KMS-11 (cell line): ENCODE data around the gene CCDC88B.

Experiments used
- H2AFZ ChIP-seq: fragments of 200-600 bp; sonication (generic); 2 replicates; pipeline ENCODE4 v1.6.1; 2016; ENCODE audit warnings: antibody characterized with exemption, mixed run types, low read depth
- H3K27ac ChIP-seq: fragments of 200-600 bp; sonication (generic); 2 replicates; pipeline ENCODE4 v1.6.1; 2016; ENCODE audit warnings: mild to moderate bottlenecking, mixed run types
- H3K27me3 ChIP-seq: fragments of 200-600 bp; sonication (generic); 2 replicates; pipeline ENCODE4 v1.6.1; 2017; ENCODE audit warnings: mild to moderate bottlenecking, low read depth, mixed run types, moderate library complexity; ENCODE audit not compliant: insufficient read depth
- H3K36me3 ChIP-seq: fragments of 200-600 bp; sonication (generic); 2 replicates; pipeline ENCODE4 v1.6.1; 2017; ENCODE audit warnings: mild to moderate bottlenecking, mixed run types; ENCODE audit not compliant: insufficient read depth
- H3K4me1 ChIP-seq: fragments of 200-600 bp; sonication (generic); 2 replicates; pipeline ENCODE4 v1.6.1; 2016; ENCODE audit warnings: mild to moderate bottlenecking, low read depth, mixed run types; ENCODE audit not compliant: poor library complexity, severe bottlenecking
- H3K4me2 ChIP-seq: fragments of 200-600 bp; sonication (generic); 2 replicates; pipeline ENCODE4 v1.7.0; 2016; ENCODE audit warnings: mild to moderate bottlenecking, mixed run types
- H3K4me3 ChIP-seq: fragments of 200-600 bp; sonication (generic); IDR thresholded peaks from 2 replicates; pipeline ENCODE4 v1.6.1; 2017; ENCODE audit warnings: low read depth, low read length, mixed read lengths; ENCODE audit not compliant: insufficient read depth
- H3K79me2 ChIP-seq: fragments of 200-600 bp; sonication (generic); 2 replicates; pipeline ENCODE4 v1.6.1; 2016; ENCODE audit warnings: low read depth, mixed run types; ENCODE audit not compliant: insufficient read depth
- H3K9ac ChIP-seq: fragments of 200-600 bp; sonication (generic); 2 replicates; pipeline ENCODE4 v1.6.1; 2016; ENCODE audit warnings: mild to moderate bottlenecking, mixed run types
- H4K20me1 ChIP-seq: fragments of 200-600 bp; sonication (generic); 2 replicates; pipeline ENCODE4 v1.6.1; 2016; ENCODE audit warnings: mild to moderate bottlenecking, mixed run types; ENCODE audit not compliant: insufficient read depth
- TF ChIP-seq, protein P1 (sequence below): fragments of 200-600 bp; sonication (generic); conservative IDR thresholded peaks from 2 replicates; pipeline ENCODE4 v1.6.1; 2017; ENCODE audit warnings: low read depth, mild to moderate bottlenecking, antibody characterized with exemption, low read length, moderate library complexity, mixed read lengths

The CCDC88B gene

DNA sequence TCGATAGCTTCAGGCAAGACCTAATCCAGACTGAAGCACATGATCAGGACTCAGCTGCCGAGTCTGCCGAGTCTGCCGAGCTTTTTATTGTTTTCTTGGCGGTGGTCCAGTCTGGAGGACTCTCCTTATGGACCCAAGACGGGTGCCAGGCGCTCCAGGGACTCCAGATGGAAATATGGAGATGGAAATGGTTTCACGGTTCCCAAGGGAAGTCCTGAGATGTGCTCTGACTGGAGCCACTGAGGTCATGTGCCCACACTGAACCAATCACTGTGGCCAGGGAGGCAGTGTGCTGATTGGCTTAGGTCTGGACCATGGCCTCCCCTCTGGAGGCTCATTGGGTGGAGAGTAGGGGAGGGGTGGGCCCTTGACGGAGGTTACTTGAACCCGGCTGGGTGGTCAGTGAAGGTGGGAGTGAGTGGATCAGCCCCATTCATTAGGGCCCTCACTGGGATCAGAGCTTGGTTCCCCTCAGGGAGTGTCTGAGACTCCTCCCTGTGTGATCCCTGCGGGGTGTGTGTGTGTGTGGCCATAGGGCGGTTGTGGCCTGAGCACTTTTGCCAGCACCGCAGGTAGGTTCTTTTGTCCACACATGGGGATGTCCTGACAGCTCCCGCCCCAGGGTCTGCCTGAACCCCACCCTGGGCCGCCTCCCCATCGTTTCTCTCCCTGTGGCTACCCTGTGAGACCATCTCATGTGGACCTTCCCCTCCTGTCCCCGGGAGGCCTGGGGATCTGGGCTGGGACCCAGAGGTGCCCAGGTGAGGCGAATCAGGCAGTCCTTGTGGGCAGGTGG, 33.0 kb downstream of the CCDC88B start:
- H3K27ac ChIP-seq = no peak overlapping the region
- no peaks in the 10 kb centered on the region for H3K4me1 ChIP-seq
- no peaks in the 10 kb centered on the region for H3K27me3 ChIP-seq
- H2AFZ ChIP-seq = no peak overlapping the region
- H4K20me1 ChIP-seq = no peaks in the 10 kb centered on the region
- H3K9ac ChIP-seq = no peak overlapping the region
- no peak overlapping the region for H3K4me3 ChIP-seq
- H3K36me3 ChIP-seq = no peaks in the 10 kb centered on the region
- H3K4me2 ChIP-seq = no peak overlapping the region
- no peaks in the 10 kb centered on the region for H3K79me2 ChIP-seq
- TF ChIP-seq, protein P1, sequence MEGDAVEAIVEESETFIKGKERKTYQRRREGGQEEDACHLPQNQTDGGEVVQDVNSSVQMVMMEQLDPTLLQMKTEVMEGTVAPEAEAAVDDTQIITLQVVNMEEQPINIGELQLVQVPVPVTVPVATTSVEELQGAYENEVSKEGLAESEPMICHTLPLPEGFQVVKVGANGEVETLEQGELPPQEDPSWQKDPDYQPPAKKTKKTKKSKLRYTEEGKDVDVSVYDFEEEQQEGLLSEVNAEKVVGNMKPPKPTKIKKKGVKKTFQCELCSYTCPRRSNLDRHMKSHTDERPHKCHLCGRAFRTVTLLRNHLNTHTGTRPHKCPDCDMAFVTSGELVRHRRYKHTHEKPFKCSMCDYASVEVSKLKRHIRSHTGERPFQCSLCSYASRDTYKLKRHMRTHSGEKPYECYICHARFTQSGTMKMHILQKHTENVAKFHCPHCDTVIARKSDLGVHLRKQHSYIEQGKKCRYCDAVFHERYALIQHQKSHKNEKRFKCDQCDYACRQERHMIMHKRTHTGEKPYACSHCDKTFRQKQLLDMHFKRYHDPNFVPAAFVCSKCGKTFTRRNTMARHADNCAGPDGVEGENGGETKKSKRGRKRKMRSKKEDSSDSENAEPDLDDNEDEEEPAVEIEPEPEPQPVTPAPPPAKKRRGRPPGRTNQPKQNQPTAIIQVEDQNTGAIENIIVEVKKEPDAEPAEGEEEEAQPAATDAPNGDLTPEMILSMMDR = no peak

- Histone ChIP-seq H3K27me3 (peaks cover 3% of the 10 kb centered on the region; the same call in 1 of the 2 replicates), H4K20me1 (no peaks in the 10 kb centered on the region), H2AFZ (no peak overlapping the region), H3K27ac (no peak overlapping the region), H3K36me3 (no peaks in the 10 kb centered on the region), H3K4me1 (no peaks in the 10 kb centered on the region), H3K4me3 (no peak overlapping the region), H3K79me2 (no peaks in the 10 kb centered on the region), H3K9ac (no peak overlapping the region), H3K4me2 (no peak overlapping the region)
- TF ChIP-seq, protein P1 = no peak
Measured at GRCh38 chr11:64373598-64373974, 33.6 kb downstream of the CCDC88B start.

- Histone ChIP-seq H3K9ac (no peak overlapping the region), H3K79me2 (no peaks in the 10 kb centered on the region), H3K4me2 (no peak overlapping the region), H3K4me1 (no peaks in the 10 kb centered on the region), H3K36me3 (no peaks in the 10 kb centered on the region), H4K20me1 (no peaks in the 10 kb centered on the region), H3K27ac (no peak overlapping the region), H2AFZ (no peak overlapping the region), H3K27me3 (peaks cover 5% of the 10 kb centered on the region), H3K4me3 (no peak overlapping the region)
- TF ChIP-seq, protein P1 = no peak
Measured at GRCh38 chr11:64376071-64376470, 36.1 kb downstream of the CCDC88B start.

GRCh38 chr11:64378335-64378880, 38.4 kb downstream of the CCDC88B start:
- Histone ChIP-seq H3K36me3 (no peaks in the 10 kb centered on the region), H3K27ac (no peak overlapping the region), H3K9ac (no peak overlapping the region), H3K4me2 (no peak overlapping the region), H3K27me3 (peaks cover 20% of the 10 kb centered on the region), H2AFZ (no peak overlapping the region), H3K79me2 (no peaks in the 10 kb centered on the region), H3K4me3 (no peak overlapping the region), H4K20me1 (no peaks in the 10 kb centered on the region), H3K4me1 (no peaks in the 10 kb centered on the region)
- TF ChIP-seq, protein P1 = no peak
